Prostate gland (tissue), 2 donors: Measurements from ENCODE around the gene GPR137C.
"Not testable (repeated sequence)": the region's sequence is repeated elsewhere in the genome, so short reads cannot be mapped to it uniquely, and the experiment has no call there.

Experiments used
- CTCF ChIP-seq, 4 experiments: fragments of 200-600 bp in 2 of 4; fragments of 450-650 bp in 2 of 4; sonication (generic) in 2 of 4; IDR thresholded peaks; 1 replicate in 3 of 4; 2 replicates in 1 of 4; pipeline ENCODE4 v1.5.1; 2016 to 2019; ENCODE audit warnings: antibody characterized with exemption in 4 of 4, mild to moderate bottlenecking in 2 of 4, moderate library complexity in 2 of 4
- POLR2A ChIP-seq: fragments of 450-650 bp; IDR thresholded peaks from one replicate; pipeline ENCODE4 v1.6.1; 2016; ENCODE audit warnings: antibody characterized with exemption, mild to moderate bottlenecking

GRCh38 chr14:52568454-52568853 is 15.8 kb downstream of the GPR137C start:
- not testable (repeated sequence) for TF ChIP-seq CTCF (IDR thresholded peaks at IDR 0.05); POLR2A
